Measurements from ENCODE around the gene SFTPA1.
"Not testable (repeated sequence)": the region's sequence is repeated elsewhere in the genome, so short reads cannot be mapped to it uniquely, and the experiment has no call there.

The SFTPA1 gene

GRCh38 chr10:79615577-79615976, 4.8 kb downstream of the SFTPA1 start:
- DNase-seq: no peak

DNA sequence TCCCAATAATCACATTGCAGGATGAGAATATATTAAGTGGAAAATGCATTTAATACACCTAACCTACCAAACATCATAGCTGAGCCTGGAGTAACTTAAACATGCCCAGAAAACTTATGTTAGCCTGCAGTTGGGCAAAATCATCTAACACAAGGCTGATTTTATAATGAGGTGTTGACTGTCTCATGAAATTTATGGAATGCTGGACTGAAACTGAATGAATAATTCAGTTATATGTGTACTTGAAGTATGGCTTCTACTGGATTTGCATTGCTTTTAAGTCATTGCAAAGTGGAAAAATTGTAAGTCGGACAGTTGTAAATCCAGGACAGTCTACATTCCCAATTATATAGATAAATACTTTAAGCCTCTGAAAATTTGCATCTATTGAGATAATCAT, 5.4 kb downstream of the SFTPA1 start:
- DNase-seq: no peak

GRCh38 chr10:79623663-79624062, 12.9 kb downstream of the SFTPA1 start:
- DNase-seq: not testable (repeated sequence)

GRCh38 chr10:79627075-79627474, 16.3 kb downstream of the SFTPA1 start:
- no peak for DNase-seq

DNA sequence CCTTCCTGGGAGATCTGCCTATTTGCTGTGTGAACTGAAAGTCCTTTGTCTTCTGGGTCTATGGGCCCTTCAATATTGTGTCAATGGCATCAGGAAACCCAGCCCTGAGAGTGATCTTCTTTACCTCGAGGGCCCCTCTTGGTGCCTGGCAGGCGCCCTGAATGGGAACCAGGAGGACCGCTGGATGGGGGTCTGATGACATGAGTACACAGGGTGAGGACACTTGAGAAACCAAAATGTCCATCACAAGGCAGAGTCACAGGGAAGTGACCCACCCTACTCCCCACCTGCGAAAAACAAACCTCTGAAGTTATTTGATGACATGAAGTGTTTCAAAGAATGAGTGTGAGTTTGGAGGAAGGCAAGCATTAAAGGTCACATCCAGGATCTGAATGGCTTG, 17.3 kb downstream of the SFTPA1 start:
- no peak for DNase-seq

GRCh38 chr10:79628988-79629954, 18.5 kb downstream of the SFTPA1 start:
- no peak for DNase-seq

DNA sequence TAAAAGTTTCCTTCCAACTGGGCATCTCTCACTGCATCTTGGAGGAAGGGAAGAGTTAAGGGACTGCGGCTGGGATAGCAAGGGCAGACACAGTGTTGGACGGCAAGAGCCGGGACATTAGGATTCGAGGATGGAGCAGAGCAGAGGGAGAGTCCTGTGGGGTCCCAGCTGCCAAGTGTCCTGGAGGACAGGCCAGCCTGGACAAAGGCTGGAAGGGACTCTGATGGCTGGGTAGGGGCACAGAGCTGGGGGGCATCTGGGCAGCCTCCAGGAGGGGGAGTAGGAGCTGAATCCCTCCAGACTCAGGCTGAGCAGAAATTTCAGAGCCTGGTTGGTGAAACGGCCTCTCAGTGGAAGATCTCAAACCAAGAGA, 19.2 kb downstream of the SFTPA1 start:
- no peak for DNase-seq

DNA sequence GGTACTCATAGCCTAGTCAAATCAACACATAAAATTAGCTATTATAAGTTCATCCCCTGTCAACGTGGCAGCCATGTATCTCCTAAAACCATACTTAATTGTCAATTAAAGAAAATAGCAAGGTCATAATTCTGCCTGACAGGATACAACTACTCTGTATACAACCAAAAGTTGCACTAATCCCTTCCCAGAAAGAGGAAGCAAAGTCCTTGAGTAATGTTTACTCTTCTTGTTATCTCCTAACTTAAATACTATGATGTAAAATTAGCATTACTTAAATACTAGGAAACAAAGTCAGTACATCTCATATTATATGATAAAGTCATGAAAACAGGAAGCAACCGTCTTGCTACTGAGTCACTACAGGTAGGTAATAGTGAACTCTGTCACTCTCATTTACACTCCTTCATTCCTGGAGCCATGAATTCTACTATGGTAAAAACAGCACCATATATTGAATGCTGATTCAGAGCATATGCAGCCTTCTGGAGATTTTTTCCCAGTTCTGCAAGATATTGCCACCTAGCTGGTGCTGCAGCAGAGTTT, 26.0 kb downstream of the SFTPA1 start:
- not testable (repeated sequence) for DNase-seq

- DNase-seq: no peak
Observed at GRCh38 chr10:79638318-79638717, 27.6 kb downstream of the SFTPA1 start.

DNA sequence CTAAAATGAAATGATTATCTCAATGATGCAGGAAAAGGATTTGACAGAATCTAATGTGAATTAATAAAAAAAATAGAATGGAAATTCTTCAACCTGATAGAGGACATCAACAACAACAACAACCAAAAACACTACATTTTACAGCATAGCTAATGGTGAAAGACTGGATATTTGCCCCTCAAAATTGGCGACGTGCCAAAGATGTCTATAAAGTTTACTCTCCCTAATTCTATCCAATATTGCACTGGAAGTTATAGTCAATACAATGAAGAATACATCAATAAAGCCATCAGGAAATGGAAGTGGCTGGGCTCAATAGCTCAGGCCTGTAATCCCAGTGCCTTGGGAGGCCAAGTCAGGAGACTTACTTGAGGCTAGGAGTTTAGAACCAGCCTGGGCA, 42.0 kb downstream of the SFTPA1 start:
- not testable (repeated sequence) for DNase-seq

GRCh38 chr10:79663287-79663686, 52.5 kb downstream of the SFTPA1 start:
- not testable (repeated sequence) for DNase-seq

- DNase-seq: not testable (repeated sequence)
Observed at GRCh38 chr10:79664686-79665085, 53.9 kb downstream of the SFTPA1 start.
